Endometrial microvascular endothelial cells (primary cell): ENCODE data around the gene KLRC3. TPM values are rescaled to one million over a fixed set of nuclear protein-coding genes. Genes with fewer than 3 reads are reported as not detected.
"Not testable (repeated sequence)": the region's sequence is repeated elsewhere in the genome, so short reads cannot be mapped to it uniquely, and the experiment has no call there.

Source experiments
- in situ Hi-C: cut with HindIII; loops from 2 replicates; pipeline ENCODE4 v1.10.0; 2017; ENCODE audit warnings: low sequenced_read_pairs, low pct_unique_long_range_greater_than_20kb; ENCODE audit errors: inconsistent ontology term
- total RNA-seq: library from RNA; depleted of rRNA; stranded (reverse); fragments of >200 nt; gene quantifications from one replicate; pipeline ENCODE4 v1.2.3, GENCODE V29; 2015; ENCODE audit errors: inconsistent ontology term

KLRC3 gene
- total RNA-seq, 1 donor from 2014 or later: not detected

DNA sequence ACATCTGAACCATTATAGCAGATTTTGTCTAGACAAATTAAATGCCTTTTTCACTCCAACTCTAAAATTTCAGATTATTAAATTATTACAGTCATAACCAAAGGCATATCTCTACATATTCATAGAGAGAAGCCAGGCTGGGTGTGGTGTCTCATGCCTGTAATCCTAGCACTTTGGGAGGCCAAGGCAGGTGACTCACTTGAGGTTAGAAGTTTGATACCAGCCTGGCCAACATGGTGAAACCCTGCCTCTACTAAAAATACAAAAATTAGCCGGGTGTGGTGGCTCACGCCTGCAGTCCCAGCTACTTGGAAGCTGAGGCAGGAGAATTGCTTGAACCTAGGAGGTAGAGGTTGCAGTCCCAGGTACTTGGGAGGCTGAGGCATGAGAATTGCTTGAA lies 41.7 kb downstream of the KLRC3 start:
- in situ Hi-C loops: not testable (repeated sequence)

DNA sequence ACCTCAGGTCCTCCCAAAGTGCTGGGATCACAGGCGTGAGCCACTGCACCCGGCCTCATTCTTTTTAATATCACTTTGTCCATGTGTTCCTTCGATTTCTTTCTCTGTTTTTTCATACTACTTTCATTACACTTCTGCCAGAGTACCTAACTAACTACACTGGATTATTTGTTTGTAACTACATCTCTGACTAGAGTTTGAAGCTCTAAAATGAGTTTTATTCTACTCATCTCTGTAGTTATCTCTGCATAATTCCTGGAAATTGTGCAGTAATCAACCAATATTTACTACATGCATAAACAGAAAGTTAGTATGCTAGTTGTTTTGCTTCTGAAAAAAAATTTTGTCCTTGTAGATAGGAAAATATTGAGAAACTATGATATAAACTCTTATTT lies 45.8 kb downstream of the KLRC3 start:
- in situ Hi-C loops: no loop called here

DNA sequence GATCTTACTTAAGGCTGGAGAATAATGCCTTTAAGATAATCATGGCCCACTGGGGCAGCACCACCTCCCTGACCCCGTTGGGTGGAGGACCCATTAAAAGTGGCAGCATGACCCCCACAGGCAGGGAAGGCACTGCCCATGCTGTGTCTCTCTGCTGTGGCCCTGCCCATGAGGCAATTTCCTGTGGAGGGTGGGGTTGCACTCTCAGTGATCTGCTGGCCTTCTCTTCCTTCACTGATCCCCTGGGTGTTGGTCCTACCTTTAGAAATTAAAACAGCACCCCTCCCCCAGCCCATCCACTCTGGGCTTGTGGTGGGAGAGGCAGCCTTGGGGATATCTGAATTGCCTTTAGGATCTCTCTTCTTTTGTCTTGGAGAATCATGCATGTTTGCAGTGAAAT lies 47.8 kb downstream of the KLRC3 start:
- in situ Hi-C loops: no loop called here

DNA sequence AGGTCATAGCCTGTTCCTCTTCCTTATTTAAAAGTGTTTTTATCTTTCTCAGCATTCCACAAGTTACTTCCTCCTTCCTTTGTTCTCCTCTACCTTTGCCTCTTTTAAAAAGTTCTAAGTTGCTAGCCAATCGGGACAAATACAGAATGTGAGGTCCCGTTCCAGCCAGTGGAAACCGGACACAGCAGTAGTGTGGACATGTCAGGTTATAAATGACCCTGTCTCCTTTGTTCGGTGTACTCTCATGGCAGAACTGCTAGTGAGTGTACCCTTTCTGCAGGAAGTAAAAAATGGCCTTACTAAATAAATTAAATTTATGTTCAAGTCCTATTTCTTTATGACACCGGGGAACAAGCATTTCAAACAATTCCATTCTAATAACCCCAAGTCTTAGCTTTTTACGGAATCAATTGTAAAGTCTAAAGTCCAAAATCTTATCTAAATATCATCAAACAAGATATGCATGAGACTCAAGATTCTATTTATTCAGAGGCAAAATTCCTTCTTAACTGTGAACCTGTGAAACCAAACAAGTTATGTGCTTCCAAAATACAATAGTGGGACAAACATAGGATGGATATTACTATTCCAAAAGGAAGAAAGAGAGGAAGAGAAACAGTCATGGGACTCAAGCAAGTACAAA lies 48.4 kb downstream of the KLRC3 start:
- in situ Hi-C loops: not testable (repeated sequence)

GRCh38 chr12:10369557-10370415 lies 50.6 kb downstream of the KLRC3 start:
- in situ Hi-C loops: no loop called here

GRCh38 chr12:10368206-10369171 lies 51.9 kb downstream of the KLRC3 start:
- in situ Hi-C loops: no loop called here

DNA sequence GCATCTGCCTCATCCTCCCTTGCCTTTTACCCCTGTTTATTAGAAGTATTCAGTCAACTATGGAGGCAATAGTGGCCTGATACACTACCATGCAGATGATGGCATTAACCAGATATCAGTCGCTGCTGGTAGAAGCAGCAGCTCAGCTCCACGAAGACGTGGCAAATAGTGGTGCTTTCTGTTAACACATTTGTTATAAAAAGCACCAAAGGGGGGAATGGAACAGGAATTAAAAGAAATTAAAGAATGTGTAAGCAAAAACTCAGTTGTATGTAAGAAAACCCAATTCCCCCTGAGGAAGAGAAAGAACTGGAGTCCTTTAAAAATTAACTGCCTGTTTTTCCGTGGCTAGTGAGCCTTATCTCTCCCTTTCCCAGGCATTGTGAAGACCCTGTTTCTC lies 52.7 kb downstream of the KLRC3 start:
- in situ Hi-C loops: not testable (repeated sequence)

GRCh38 chr12:10366875-10367274 lies 53.5 kb downstream of the KLRC3 start:
- in situ Hi-C loops: no loop called here

- in situ Hi-C loops: no loop called here
These were observed 54.5 kb downstream of the KLRC3 start for GRCh38 chr12:10365696-10366405.

- in situ Hi-C loops: no loop called here
These were observed 55.4 kb downstream of the KLRC3 start for GRCh38 chr12:10364815-10365622.

GRCh38 chr12:10363914-10364814 lies 56.2 kb downstream of the KLRC3 start:
- in situ Hi-C loops: no loop called here

DNA sequence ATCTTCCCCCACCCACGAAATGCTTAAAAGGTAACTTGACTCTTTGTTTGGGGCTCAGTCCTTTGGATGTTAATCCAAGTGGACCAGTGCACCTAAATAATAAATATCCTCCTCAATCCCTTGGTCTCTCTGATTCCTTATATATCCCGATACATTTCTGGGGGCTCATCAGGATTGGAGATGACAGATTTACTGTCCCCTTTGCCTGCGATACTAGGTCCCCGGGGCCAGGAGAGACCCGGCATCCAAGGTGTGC lies 56.8 kb downstream of the KLRC3 start:
- in situ Hi-C loops: no loop called here

GRCh38 chr12:10362828-10363657 lies 57.4 kb downstream of the KLRC3 start:
- in situ Hi-C loops: no loop called here

DNA sequence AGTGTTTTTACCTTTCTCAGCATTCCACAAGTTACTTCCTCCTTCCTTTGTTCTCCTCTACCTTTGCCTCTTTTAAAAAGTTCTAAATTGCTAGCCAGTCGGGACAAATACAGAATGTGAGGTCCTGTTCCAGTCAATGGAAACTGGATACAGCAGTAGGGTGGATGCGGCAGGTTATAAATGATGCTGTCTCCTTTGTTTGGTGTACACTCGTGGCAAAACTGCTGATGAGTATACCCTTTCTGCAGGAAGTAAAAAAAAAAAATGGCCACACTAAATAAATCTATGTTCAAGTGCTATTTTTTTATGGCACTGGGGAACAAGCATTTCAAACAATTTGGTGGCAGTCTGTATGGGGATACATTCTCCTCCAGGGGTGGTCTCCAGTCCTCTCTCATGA lies 58.1 kb downstream of the KLRC3 start:
- in situ Hi-C loops: no loop called here
